Tibial nerve (tissue), 4 donors: ENCODE results near the gene KCTD12. TPM values are rescaled to one million over a fixed set of nuclear protein-coding genes. Genes with fewer than 3 reads are reported as not detected.

Source experiments
- DNase-seq, 2 donors: peaks; one replicate each; pipeline ENCODE4 v3.0.0-alpha.2; 2019; ENCODE audit warnings: low spot score in 2 of 2
- H3K27ac ChIP-seq, 4 donors: fragments of 200-600 bp; sonication (generic) in 3 of 4; one replicate each; pipeline ENCODE4 v1.5.1; 2017 to 2019; ENCODE audit warnings: mild to moderate bottlenecking in 1 of 4
- H3K27me3 ChIP-seq, 2 donors: fragments of 200-600 bp; sonication (generic) in 1 of 2; one replicate each; pipeline versions ENCODE4 v1.5.1 to v1.6.0; 2017 to 2019
- H3K36me3 ChIP-seq, 3 donors: fragments of 200-600 bp; sonication (generic); one replicate each; pipeline ENCODE4 v1.5.1; 2018 to 2019
- H3K4me1 ChIP-seq, 4 donors: fragments of 200-600 bp; sonication (generic) in 3 of 4; one replicate each; pipeline ENCODE4 v1.5.1; 2017 to 2019
- H3K4me3 ChIP-seq, 4 donors: fragments of 200-600 bp; sonication (generic) in 3 of 4; one replicate each; pipeline ENCODE4 v1.5.1; 2017 to 2019; ENCODE audit warnings: mild to moderate bottlenecking in 1 of 4, moderate library complexity in 1 of 4
- H3K9me3 ChIP-seq, 4 donors: fragments of 200-600 bp; sonication (generic) in 3 of 4; one replicate each; pipeline ENCODE4 v1.5.1; 2017 to 2019
- EP300 ChIP-seq, 2 donors: sonication (generic); formaldehyde crosslinking; IDR thresholded peaks; one replicate each; pipeline ENCODE4 v1.6.1; 2017; ENCODE audit warnings: antibody characterized with exemption in 2 of 2, mild to moderate bottlenecking in 1 of 2
- POLR2A ChIP-seq, 2 donors: fragments of 450-650 bp; IDR thresholded peaks; one replicate each; pipeline ENCODE4 v1.6.1; 2017; ENCODE audit warnings: antibody characterized with exemption in 2 of 2, mild to moderate bottlenecking in 2 of 2, moderate library complexity in 2 of 2
- WGBS, 2 donors: methylation state at CpG; one replicate each; pipeline ENCODE4 v1.1.5; 2018; 5-methylcytosine and 5-hydroxymethylcytosine counted together
- total RNA-seq, 4 donors: library from RNA; depleted of rRNA; stranded (reverse); fragments of >200 nt; gene quantifications; one replicate each; pipeline ENCODE4 v1.1.0, GENCODE V29; 2016
- TF ChIP-seq, protein P1 (sequence below), 5 experiments: fragments of 200-600 bp in 3 of 5; fragments of 450-650 bp in 2 of 5; sonication (generic) in 3 of 5; IDR thresholded peaks; one replicate each; pipeline ENCODE4 v1.5.1; 2016 to 2019; ENCODE audit warnings: antibody characterized with exemption in 5 of 5, mild to moderate bottlenecking in 3 of 5, moderate library complexity in 2 of 5

Gene KCTD12
- total RNA-seq, 4 donors from 2014 or later = 126 to 217 (median 159) TPM

DNA sequence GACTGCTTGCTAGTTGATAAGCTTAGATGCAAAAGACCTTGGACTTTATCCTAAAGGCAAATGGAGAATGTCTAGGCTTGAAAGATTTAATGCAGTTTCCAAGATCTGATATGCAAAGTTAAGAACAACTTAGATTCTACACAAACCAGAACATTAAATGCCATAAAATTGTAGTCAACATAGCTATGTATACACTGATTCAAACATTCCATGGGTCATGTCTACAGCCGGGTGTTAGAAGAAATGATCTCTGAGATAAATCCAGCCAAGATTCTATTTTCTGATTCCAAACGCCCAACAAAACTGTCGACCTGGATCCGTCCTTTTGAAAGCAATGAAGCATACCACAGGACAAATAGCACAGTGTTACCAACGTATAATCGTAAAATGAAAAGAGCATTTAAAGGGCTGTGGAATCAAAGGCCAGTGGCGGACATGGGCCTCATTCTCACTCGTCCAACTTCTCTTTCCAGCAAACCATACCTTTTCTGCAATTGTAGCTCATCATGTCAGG, 52.7 kb downstream of the KCTD12 start:
- Histone ChIP-seq H3K36me3 (no peaks in the 10 kb centered on the region), H3K27me3 (no peaks in the 10 kb centered on the region), H3K27ac (no peak overlapping the region), H3K4me1 (peaks cover 0 to 41% (median 8%) of the 10 kb centered on the region in 4 donors), H3K9me3 (no peaks in the 10 kb centered on the region), H3K4me3 (no peak overlapping the region)
- TF ChIP-seq, protein P1, sequence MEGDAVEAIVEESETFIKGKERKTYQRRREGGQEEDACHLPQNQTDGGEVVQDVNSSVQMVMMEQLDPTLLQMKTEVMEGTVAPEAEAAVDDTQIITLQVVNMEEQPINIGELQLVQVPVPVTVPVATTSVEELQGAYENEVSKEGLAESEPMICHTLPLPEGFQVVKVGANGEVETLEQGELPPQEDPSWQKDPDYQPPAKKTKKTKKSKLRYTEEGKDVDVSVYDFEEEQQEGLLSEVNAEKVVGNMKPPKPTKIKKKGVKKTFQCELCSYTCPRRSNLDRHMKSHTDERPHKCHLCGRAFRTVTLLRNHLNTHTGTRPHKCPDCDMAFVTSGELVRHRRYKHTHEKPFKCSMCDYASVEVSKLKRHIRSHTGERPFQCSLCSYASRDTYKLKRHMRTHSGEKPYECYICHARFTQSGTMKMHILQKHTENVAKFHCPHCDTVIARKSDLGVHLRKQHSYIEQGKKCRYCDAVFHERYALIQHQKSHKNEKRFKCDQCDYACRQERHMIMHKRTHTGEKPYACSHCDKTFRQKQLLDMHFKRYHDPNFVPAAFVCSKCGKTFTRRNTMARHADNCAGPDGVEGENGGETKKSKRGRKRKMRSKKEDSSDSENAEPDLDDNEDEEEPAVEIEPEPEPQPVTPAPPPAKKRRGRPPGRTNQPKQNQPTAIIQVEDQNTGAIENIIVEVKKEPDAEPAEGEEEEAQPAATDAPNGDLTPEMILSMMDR (IDR thresholded peaks at IDR 0.05) = no peak
- no peak for TF ChIP-seq EP300 (IDR thresholded peaks at IDR 0.05)
- DNase-seq = no peak
- WGBS, 2 donors = 77 to 80% methylated on average over 8 of the region's 8 CpGs

DNA sequence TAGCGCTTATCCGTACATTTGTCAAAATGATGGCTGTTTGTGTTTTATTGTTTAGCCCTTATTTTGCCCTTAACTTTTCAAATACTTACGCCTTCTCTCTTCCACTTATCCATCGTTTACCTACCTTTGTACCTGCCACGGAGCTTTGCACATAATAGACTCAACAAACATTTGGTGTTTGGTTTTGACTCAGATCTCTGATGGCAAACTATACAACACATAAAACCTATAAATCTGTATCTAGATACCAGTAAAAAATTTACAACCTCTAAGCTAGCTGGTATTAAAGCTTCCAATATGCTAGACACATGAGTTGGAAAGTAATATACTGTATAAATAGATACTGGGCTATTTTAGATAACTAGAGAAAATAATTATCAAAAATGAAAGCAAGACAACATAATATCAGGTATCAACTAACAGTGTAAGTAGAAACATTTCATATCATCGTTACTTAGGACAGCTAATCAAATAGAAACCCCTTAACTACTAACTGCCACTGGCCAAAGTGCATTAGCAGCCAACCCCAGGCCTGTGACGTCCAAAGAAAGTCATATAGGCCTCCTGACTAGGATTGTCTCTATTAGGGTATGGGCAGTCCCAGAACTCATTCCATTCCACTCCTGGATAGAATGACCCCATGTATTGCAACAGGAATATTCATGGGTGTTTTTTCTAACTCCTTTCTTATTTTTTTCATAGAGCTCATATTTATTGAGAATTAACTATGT, 53.8 kb downstream of the KCTD12 start:
- TF ChIP-seq, protein P1 (IDR thresholded peaks at IDR 0.05) = no peak
- TF ChIP-seq POLR2A (IDR thresholded peaks at IDR 0.05) (no peak), EP300 (IDR thresholded peaks at IDR 0.05) (no peak)
- WGBS, 2 donors = 90 to 93% methylated on average over 7 of the region's 7 CpGs
- Histone ChIP-seq H3K27me3 (no peaks in the 10 kb centered on the region), H3K36me3 (no peaks in the 10 kb centered on the region), H3K9me3 (no peaks in the 10 kb centered on the region), H3K4me1 (peaks cover 0 to 34% (median 6%) of the 10 kb centered on the region in 4 donors), H3K27ac (no peak overlapping the region), H3K4me3 (no peak overlapping the region)
- no peak for DNase-seq

DNA sequence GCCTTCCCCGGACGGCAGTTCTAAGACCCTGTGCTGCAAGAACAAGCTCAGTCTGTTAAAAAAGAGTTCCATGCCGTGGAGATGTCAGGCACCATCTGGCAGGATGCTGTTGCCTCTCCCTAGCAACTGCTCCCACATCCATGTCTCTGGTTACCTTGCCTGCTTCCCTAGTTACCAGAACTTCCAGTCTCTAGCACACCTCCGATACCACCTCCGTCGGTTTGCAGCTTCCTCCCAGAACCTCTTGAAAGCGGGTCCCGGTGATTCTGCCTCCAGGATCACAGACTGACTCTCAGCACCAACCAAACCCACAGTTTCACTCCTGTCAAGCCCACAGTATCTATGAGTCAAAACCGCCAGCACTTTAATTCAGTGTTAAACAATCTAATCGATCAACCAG, 55.4 kb downstream of the KCTD12 start:
- 94 to 97% methylated on average over 10 of the region's 10 CpGs for WGBS, 2 donors
- Histone ChIP-seq H3K36me3 (no peaks in the 10 kb centered on the region), H3K4me1 (peaks cover 0 to 32% (median 4%) of the 10 kb centered on the region in 4 donors), H3K27ac (peak overlapping the region in 1 of 4 donors; percentile 18), H3K4me3 (no peak overlapping the region), H3K27me3 (no peaks in the 10 kb centered on the region), H3K9me3 (no peaks in the 10 kb centered on the region)
- DNase-seq = no peak
- TF ChIP-seq, protein P1 (IDR thresholded peaks at IDR 0.05) = no peak
- no peak for TF ChIP-seq POLR2A (IDR thresholded peaks at IDR 0.05)
- TF ChIP-seq EP300 (IDR thresholded peaks at IDR 0.05) = no peak

Other genes with a start within 250 kb of the KCTD12 start
- gene ACOD1, start 62.1 kb upstream of the KCTD12 start, total RNA-seq = not detected
- 10 to 100 TPM; 28.8 to 47.3 (median 35.1) TPM for gene CLN5, start 105.7 kb upstream of the KCTD12 start, total RNA-seq
- gene FBXL3, start 140.8 kb upstream of the KCTD12 start, total RNA-seq = 100 to 1,000 TPM; 156 to 223 (median 175) TPM